ENCODE results near the gene CELSR1. TPM values are rescaled to one million over a fixed set of nuclear protein-coding genes. Genes with fewer than 3 reads are reported as not detected.
A peak's percentile ranks its signal among the peaks of the same experiment; 100 is the strongest.

The CELSR1 gene
- total and polyA plus RNA-seq, 9 donors: 0.63 to 25.2 (median 2.9) TPM

GRCh38 chr22:46373159-46373558 lies 164.3 kb downstream of the CELSR1 start:
- intact Hi-C loops (cut with DNase I): no loop called here
- Histone ChIP-seq H3K4me1 (ENCODE audit: insufficient read depth) (no peaks in the 10 kb centered on the region), H3K27me3 (no peaks in the 10 kb centered on the region), H3K9me3 (no peaks in the 10 kb centered on the region), H3K27ac (no peak overlapping the region), H3K4me3 (no peak overlapping the region), H3K36me3 (no peaks in the 10 kb centered on the region)
- 51 to 78% (median 64%) methylated on average over 5 to 8 of the region's 8 CpGs for WGBS, 3 donors
- TF ChIP-seq EP300 (IDR thresholded peaks at IDR 0.05) (no peak), POLR2A (IDR thresholded peaks at IDR 0.05) (no peak)
- TF ChIP-seq, protein P1, sequence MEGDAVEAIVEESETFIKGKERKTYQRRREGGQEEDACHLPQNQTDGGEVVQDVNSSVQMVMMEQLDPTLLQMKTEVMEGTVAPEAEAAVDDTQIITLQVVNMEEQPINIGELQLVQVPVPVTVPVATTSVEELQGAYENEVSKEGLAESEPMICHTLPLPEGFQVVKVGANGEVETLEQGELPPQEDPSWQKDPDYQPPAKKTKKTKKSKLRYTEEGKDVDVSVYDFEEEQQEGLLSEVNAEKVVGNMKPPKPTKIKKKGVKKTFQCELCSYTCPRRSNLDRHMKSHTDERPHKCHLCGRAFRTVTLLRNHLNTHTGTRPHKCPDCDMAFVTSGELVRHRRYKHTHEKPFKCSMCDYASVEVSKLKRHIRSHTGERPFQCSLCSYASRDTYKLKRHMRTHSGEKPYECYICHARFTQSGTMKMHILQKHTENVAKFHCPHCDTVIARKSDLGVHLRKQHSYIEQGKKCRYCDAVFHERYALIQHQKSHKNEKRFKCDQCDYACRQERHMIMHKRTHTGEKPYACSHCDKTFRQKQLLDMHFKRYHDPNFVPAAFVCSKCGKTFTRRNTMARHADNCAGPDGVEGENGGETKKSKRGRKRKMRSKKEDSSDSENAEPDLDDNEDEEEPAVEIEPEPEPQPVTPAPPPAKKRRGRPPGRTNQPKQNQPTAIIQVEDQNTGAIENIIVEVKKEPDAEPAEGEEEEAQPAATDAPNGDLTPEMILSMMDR (IDR thresholded peaks at IDR 0.05): no peak
- no peak for DNase-seq

- 88 to 93% (median 89%) methylated on average over 18 of the region's 18 CpGs for WGBS, 3 donors
- TF ChIP-seq POLR2A (IDR thresholded peaks at IDR 0.05) (no peak), EP300 (IDR thresholded peaks at IDR 0.05) (no peak)
- TF ChIP-seq, protein P1 (IDR thresholded peaks at IDR 0.05): no peak
- intact Hi-C loops (cut with DNase I): no loop called here
- H3K27me3 ChIP-seq: no peaks in the 10 kb centered on the region
- peak in 2 of 5 donors; percentile 8 to 13 for DNase-seq
- no peaks in the 10 kb centered on the region for H3K9me3 ChIP-seq
- no peaks in the 10 kb centered on the region for H3K36me3 ChIP-seq
- H3K4me1 ChIP-seq (ENCODE audit: insufficient read depth): no peaks in the 10 kb centered on the region
- no peak overlapping the region for H3K27ac ChIP-seq
- H3K4me3 ChIP-seq: no peak overlapping the region
Observed at GRCh38 chr22:46372686-46373085, 164.7 kb downstream of the CELSR1 start.

- Histone ChIP-seq H3K27ac (no peak overlapping the region), H3K4me1 (ENCODE audit: insufficient read depth) (no peaks in the 10 kb centered on the region)
- TF ChIP-seq POLR2A (IDR thresholded peaks at IDR 0.05): no peak
- TF ChIP-seq, protein P1 (IDR thresholded peaks at IDR 0.05): no peak
Observed at GRCh38 chr22:46371623-46372226, 165.7 kb downstream of the CELSR1 start.

DNA sequence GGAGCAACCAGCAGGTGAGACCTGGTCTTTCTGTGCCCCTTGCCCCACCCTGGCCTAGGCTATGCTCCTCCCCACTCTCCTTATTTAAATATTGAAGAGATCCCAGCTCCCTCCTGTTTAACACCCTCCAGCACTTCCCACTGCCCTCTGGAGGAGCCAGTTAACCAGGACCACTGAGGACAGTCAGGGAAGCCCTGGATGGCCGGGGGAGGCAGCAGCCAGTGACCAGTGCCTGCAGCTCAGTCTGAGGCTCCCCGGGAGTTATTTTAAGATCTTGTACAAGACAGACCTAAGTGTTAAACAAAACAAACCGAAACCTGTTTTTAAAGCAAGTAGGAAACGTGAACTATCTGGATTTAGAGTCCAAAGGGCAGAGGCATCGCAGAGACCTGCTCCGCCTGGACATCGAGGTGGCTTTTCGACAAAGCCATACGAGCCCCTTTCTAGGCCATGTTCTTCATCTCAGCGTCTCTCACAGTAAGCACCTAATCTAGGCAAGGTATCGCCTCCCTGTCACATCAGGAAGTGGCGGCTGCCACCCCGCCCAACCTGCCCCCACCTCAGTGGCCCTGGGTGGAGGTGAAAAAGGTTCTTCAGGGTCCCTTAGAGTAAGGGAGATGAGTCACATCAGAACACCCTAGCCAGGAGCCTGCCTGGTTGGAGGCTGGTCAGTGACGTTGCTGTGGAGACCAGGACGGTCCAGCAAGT lies 166.7 kb downstream of the CELSR1 start:
- H3K36me3 ChIP-seq: no peaks in the 10 kb centered on the region
- no peaks in the 10 kb centered on the region for H3K9me3 ChIP-seq
- H3K4me3 ChIP-seq: no peak overlapping the region
- WGBS, 3 donors: 73 to 88% (median 78%) methylated on average over 15 of the region's 15 CpGs
- H3K27me3 ChIP-seq: no peaks in the 10 kb centered on the region
- no peak for TF ChIP-seq EP300 (IDR thresholded peaks at IDR 0.05)
- TF ChIP-seq, protein P1 (IDR thresholded peaks at IDR 0.05): no peak
- no peak for TF ChIP-seq POLR2A (IDR thresholded peaks at IDR 0.05)
- no peak for DNase-seq
- no peaks in the 10 kb centered on the region for H3K4me1 ChIP-seq (ENCODE audit: insufficient read depth)
- intact Hi-C loops (cut with DNase I): no loop called here
- H3K27ac ChIP-seq: no peak overlapping the region

More at GRCh38 chr22:46371623-46372226, 165.7 kb downstream of the CELSR1 start:
- intact Hi-C loops (cut with DNase I): no loop called here
- 77 to 91% (median 87%) methylated on average over 2 of the region's 2 CpGs for WGBS, 3 donors
- no peak overlapping the region for H3K4me3 ChIP-seq
- H3K36me3 ChIP-seq: no peaks in the 10 kb centered on the region
- no peak for DNase-seq
- H3K27me3 ChIP-seq: no peaks in the 10 kb centered on the region
- no peaks in the 10 kb centered on the region for H3K9me3 ChIP-seq

Data from ovary (tissue), 9 donors.